ENCODE measurements around the gene MPDZ. TPM values are rescaled to one million over a fixed set of nuclear protein-coding genes. Genes with fewer than 3 reads are reported as not detected.

Gene MPDZ
- total RNA-seq, 1 donor from 2014 or later: 38.7 TPM

DNA sequence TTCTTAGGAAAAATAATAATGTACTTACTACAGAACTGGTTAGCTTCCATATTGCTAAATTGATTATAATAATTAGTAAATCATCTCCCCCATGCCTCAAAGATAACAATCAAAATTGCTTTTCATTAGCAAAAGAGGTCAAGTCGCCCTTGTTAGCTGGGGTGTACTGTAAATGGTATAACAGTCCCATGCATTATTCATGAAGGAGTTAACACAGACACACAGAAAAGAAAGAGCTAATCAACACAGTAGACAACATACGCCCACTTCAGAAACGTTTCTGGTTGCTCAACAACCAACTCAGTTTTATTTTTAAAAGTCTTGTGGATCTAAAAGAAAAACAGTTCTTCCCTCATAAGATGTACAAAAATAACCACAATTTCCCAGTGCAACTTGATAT, 100.2 kb downstream of the MPDZ start:
- no peak overlapping the region for H3K4me3 Mint-ChIP-seq (ENCODE audit: unreplicated experiment)
- H3K4me1 Mint-ChIP-seq (ENCODE audit: low read depth, unreplicated experiment): peaks cover 6% of the 10 kb centered on the region
- H3K27ac Mint-ChIP-seq (ENCODE audit: unreplicated experiment): peak overlapping the region; percentile 23
- TF ChIP-seq, protein P1, sequence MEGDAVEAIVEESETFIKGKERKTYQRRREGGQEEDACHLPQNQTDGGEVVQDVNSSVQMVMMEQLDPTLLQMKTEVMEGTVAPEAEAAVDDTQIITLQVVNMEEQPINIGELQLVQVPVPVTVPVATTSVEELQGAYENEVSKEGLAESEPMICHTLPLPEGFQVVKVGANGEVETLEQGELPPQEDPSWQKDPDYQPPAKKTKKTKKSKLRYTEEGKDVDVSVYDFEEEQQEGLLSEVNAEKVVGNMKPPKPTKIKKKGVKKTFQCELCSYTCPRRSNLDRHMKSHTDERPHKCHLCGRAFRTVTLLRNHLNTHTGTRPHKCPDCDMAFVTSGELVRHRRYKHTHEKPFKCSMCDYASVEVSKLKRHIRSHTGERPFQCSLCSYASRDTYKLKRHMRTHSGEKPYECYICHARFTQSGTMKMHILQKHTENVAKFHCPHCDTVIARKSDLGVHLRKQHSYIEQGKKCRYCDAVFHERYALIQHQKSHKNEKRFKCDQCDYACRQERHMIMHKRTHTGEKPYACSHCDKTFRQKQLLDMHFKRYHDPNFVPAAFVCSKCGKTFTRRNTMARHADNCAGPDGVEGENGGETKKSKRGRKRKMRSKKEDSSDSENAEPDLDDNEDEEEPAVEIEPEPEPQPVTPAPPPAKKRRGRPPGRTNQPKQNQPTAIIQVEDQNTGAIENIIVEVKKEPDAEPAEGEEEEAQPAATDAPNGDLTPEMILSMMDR (IDR thresholded peaks at IDR 0.05; ENCODE audit: partially characterized antibody, unreplicated experiment): no peak
- no peaks in the 10 kb centered on the region for H3K36me3 Mint-ChIP-seq (ENCODE audit: unreplicated experiment)
- no peaks in the 10 kb centered on the region for H3K9me3 Mint-ChIP-seq (ENCODE audit: unreplicated experiment)
- H3K27me3 Mint-ChIP-seq (ENCODE audit: unreplicated experiment): no peaks in the 10 kb centered on the region
- no peak for DNase-seq

DNA sequence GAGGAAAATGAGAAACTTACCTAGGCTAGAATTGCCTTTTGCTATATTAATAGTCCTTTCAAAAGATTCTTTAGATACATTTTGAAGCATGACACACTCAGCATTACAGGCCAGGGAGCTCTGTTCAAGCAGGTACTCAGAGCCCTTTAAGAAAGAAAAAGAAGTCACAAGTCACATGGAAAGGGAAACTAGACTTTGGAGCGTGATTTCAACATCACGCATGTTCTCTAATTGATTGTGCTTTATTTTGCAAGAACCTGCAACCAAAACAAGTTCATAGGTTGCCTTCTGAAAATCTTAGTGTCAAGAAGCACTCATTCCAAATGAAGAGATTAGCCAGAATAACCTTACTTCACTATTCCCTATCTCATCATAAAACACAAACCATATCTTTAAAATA, 103.8 kb downstream of the MPDZ start:
- Mint-ChIP-seq H3K9me3 (ENCODE audit: unreplicated experiment) (no peaks in the 10 kb centered on the region), H3K27me3 (ENCODE audit: unreplicated experiment) (peaks cover 3% of the 10 kb centered on the region), H3K36me3 (ENCODE audit: unreplicated experiment) (peaks cover 4% of the 10 kb centered on the region), H3K27ac (ENCODE audit: unreplicated experiment) (no peak overlapping the region), H3K4me3 (ENCODE audit: unreplicated experiment) (no peak overlapping the region), H3K4me1 (ENCODE audit: low read depth, unreplicated experiment) (peaks cover 4% of the 10 kb centered on the region)
- DNase-seq: no peak
- TF ChIP-seq, protein P1 (IDR thresholded peaks at IDR 0.05; ENCODE audit: partially characterized antibody, unreplicated experiment): no peak

- Mint-ChIP-seq H3K4me3 (ENCODE audit: unreplicated experiment) (no peak overlapping the region), H3K36me3 (ENCODE audit: unreplicated experiment) (peaks cover 4% of the 10 kb centered on the region), H3K4me1 (ENCODE audit: low read depth, unreplicated experiment) (peaks cover 4% of the 10 kb centered on the region), H3K27ac (ENCODE audit: unreplicated experiment) (no peak overlapping the region), H3K27me3 (ENCODE audit: unreplicated experiment) (peaks cover 3% of the 10 kb centered on the region), H3K9me3 (ENCODE audit: unreplicated experiment) (no peaks in the 10 kb centered on the region)
- no peak for DNase-seq
- TF ChIP-seq, protein P1 (IDR thresholded peaks at IDR 0.05; ENCODE audit: partially characterized antibody, unreplicated experiment): no peak
These were observed 104.4 kb downstream of the MPDZ start for GRCh38 chr9:13174906-13175639.

GRCh38 chr9:13173553-13173952, 105.9 kb downstream of the MPDZ start:
- H3K27ac Mint-ChIP-seq (ENCODE audit: unreplicated experiment): no peak overlapping the region
- peaks cover 3% of the 10 kb centered on the region for H3K27me3 Mint-ChIP-seq (ENCODE audit: unreplicated experiment)
- DNase-seq: no peak
- TF ChIP-seq, protein P1 (IDR thresholded peaks at IDR 0.05; ENCODE audit: partially characterized antibody, unreplicated experiment): no peak
- H3K36me3 Mint-ChIP-seq (ENCODE audit: unreplicated experiment): peaks cover 4% of the 10 kb centered on the region
- no peaks in the 10 kb centered on the region for H3K4me1 Mint-ChIP-seq (ENCODE audit: low read depth, unreplicated experiment)
- no peak overlapping the region for H3K4me3 Mint-ChIP-seq (ENCODE audit: unreplicated experiment)
- H3K9me3 Mint-ChIP-seq (ENCODE audit: unreplicated experiment): no peaks in the 10 kb centered on the region

DNA sequence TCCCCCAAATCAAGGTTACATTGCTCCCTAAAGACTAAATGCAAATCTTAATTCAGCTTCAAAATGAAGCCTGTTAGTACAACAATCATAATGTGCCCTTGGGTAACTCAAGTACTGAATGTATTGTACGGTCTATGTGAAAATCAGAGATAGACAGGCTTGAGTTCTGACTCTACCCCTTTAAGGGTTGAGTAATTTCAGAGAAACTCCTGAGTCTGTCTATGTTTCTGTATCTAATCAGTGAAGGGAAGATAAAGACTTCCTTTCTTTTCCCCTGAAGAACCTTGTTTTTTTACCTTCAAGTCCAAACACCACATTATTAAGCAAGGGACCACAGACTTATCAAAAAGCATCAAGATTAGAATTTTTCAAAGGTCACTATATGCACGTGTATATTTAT, 108.2 kb downstream of the MPDZ start:
- no peak overlapping the region for H3K27ac Mint-ChIP-seq (ENCODE audit: unreplicated experiment)
- H3K27me3 Mint-ChIP-seq (ENCODE audit: unreplicated experiment): peaks cover 3% of the 10 kb centered on the region
- no peak overlapping the region for H3K4me3 Mint-ChIP-seq (ENCODE audit: unreplicated experiment)
- H3K36me3 Mint-ChIP-seq (ENCODE audit: unreplicated experiment): peaks cover 4% of the 10 kb centered on the region
- no peaks in the 10 kb centered on the region for H3K9me3 Mint-ChIP-seq (ENCODE audit: unreplicated experiment)
- no peaks in the 10 kb centered on the region for H3K4me1 Mint-ChIP-seq (ENCODE audit: low read depth, unreplicated experiment)
- no peak for DNase-seq
- TF ChIP-seq, protein P1 (IDR thresholded peaks at IDR 0.05; ENCODE audit: partially characterized antibody, unreplicated experiment): no peak

All from glutamatergic neuron (in vitro differentiated cells).